HG03175 (cell line): ENCODE measurements around the gene POLR3GL.
"Not testable (repeated sequence)": the region's sequence is repeated elsewhere in the genome, so short reads cannot be mapped to it uniquely, and the experiment has no call there.

Source experiments
- ATAC-seq: cut with Tn5 transposase; IDR thresholded peaks from one replicate; pipeline ENCODE4 v1.9.1; 2021; ENCODE audit warnings: mild to moderate bottlenecking, moderate library complexity; ENCODE audit not compliant: unreplicated experiment

The POLR3GL gene

GRCh38 chr1:145964328-145965118 lies at the start of gene POLR3GL, which contains the start of gene ANKRD34A:
POLR3GL (plus strand) TSS chr1:145964690; CDS start chr1:145974866, 10,176 bp downstream.
ANKRD34A (minus strand) TSS chr1:145964575; CDS start chr1:145961759, 2,816 bp downstream.
- peak; percentile 91 for ATAC-seq

GRCh38 chr1:145916745-145917144 lies 47.7 kb upstream of the POLR3GL start:
- ATAC-seq = no peak

GRCh38 chr1:145917595-145917994 lies 46.9 kb upstream of the POLR3GL start:
- no peak for ATAC-seq

DNA sequence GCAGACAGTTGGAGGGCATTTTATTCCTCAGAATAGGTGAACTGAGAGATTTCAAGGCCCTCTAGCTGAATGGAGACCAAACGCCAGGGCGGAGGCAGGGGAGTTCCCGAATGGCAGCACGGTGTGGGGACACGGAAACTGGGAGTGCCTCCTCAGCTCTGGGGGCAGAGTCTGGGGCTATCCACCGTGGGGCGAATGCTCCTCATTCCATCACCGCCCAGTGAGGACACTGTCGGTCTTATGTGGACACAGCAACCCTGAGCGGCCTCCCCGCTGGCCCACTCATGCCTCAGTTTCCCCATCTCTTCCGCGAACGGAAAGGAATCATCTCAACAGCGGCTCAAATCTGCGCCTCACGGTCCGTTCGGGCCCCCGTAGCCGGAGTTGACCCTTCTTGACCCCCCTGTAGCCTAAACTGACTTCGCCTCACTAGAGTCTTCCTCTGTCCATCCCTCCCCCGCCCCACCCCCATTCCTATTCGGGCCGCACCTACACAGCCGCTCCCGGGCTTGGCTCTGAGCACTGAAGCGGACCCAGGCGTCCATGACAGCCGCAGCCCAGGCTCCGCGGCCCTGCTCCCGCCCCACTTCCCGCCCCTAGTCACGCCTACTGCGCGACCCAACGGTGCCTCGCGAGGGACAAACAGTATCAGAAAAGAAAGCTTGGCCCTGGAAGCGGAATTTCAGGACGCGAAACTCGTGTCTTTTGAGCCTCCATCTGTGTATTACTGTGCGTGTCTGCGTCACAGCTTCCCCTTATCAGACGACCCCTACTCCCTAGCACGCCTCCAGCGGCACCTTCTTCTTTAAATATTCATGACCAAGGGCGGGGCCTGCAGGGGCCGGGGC lies 46.1 kb upstream of the POLR3GL start, which contains the start of gene PEX11B:
Gene PEX11B (minus strand): TSS at position 574 of the 848 bp plus-strand sequence. CDS start 29 bp downstream, at position 545.
- peak; percentile 84 for ATAC-seq

DNA sequence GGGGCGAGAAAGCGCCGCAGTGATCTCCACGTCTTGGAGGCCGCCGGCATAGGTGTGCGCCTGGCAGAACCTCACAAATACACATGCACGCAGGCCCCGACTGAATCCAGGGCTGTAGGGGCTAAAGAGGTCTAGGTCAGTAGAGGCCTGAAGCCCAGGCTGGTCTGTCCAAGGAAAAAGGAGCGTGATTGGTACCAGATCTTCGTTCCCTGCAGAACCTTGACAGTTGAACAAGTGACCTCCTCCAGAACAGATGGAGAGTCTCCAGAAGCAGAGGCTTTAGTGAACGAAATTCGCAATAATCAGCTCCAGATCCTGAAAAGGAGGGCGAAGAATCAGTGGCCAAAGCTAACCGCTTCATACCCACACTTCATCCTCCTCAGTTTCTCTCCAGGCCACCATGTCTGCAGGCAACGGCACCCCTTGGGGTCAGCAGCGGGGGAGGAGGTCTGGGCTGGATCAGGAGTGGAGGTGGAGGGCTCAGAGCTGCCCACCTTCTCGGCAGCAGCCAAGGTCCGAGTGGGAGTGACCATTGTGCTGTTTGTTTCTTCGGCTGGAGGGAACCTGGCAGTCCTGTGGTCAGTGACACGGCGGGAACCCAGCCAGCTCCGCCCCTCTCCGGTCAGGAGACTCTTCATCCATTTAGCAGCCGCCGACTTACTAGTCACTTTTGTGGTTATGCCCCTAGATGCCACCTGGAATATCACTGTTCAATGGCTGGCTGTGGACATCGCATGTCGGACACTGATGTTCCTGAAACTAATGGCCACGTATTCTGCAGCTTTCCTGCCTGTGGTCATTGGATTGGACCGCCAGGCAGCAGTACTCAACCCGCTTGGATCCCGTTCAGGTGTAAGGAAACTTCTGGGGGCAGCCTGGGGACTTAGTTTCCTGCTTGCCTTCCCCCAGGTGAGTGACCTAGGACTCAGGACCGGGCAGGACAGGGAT lies 45.2 kb upstream of the POLR3GL start:
- ATAC-seq = peak; percentile 89

DNA sequence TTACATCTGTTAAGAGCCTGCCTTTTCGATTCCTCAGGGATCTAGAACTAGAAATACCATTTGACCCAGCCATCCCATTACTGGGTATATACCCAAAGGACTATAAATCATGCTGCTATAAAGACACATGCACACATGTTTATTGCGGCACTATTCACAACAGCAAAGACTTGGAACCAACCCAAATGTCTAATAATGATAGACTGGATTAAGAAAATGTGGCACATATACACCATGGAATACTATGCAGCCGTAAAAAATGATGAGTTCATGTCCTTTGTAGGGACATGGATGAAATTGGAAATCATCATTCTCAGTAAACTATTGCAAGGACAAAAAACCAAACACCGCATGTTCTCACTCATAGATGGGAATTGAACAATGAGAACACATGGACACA lies 44.2 kb upstream of the POLR3GL start:
- ATAC-seq = not testable (repeated sequence)

- no peak for ATAC-seq
These were observed 42.2 kb upstream of the POLR3GL start for GRCh38 chr1:145922266-145922665.

DNA sequence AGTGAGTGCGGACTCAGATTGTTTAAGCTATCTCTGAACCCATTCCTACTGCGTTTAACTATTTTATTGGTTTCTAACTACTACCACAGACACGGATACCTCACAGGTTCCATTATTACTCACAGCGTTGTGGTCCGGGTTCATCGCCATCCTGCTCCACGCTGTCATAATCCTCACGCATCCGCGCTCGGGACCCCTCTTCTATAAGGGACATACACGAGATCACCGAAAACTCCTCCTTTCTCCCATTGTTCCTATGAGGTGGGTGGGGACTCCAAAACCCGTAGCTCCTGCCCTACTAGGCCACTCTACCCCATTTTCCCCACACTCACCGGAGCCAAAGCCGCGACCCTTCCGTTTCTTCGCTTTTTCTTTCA lies 37.8 kb upstream of the POLR3GL start:
- ATAC-seq = peak; percentile 7

- peak; percentile 93 for ATAC-seq
These were observed 37.2 kb upstream of the POLR3GL start, which contains the start of gene RBM8A for GRCh38 chr1:145927063-145927886. RBM8A (minus strand) TSS chr1:145927484; CDS start chr1:145927426, 58 bp downstream.

DNA sequence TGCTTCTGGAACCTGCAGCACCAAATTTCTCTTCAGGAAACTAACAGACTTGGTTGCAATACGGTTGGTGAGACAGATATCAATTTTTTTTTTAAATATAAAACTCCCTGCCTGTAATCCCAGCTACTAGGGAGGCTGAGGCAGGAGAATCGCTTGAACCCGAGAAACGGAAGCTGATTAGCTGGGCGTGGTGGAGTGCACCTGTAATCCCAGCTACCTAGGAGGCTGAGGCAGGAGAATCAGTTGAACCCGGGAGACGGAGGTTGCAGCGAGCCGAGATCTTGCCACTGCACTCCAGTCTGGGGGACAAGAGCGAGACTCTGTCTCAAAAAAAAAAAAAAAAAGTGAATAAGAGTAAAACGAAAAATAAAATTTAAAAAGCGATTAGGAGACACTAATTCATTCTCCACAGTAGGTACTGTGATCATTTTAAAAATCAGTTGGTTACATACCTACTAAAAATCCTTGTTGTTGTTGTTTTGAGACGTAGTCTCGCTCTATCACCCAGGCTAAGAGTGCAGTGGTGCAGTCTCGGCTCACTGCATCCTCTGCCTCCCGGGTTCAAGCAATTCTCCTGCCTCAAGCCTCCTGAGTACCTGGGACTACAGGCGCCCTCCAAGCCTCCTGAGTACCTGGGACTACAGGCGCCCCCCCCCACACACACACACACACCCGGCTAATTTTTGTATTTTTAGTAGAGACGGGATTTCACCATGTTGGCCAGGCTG lies 36.4 kb upstream of the POLR3GL start:
- ATAC-seq = no peak

DNA sequence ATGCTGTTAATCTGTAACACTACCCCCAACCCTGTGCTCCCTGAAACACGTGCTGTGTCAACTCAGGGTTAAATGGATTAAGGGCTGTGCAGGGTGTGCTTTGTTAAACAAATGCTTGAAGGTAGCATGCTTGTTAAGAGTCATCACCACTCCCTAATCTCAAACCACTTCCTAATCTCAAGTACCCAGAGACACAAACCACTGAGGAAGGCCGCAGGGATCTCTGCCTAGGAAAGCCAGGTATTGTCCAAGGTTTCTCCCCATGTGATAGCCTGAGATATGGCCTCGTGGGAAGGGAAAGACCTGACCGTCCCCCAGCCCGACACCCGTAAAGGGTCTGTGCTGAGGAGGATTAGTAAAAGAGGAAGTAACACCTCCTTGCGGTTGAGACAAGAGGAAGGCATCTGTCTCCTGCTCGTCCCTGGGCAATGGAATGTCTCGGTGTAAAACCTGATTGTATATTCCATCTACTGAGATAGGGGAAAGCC lies 31.9 kb upstream of the POLR3GL start:
- not testable (repeated sequence) for ATAC-seq

DNA sequence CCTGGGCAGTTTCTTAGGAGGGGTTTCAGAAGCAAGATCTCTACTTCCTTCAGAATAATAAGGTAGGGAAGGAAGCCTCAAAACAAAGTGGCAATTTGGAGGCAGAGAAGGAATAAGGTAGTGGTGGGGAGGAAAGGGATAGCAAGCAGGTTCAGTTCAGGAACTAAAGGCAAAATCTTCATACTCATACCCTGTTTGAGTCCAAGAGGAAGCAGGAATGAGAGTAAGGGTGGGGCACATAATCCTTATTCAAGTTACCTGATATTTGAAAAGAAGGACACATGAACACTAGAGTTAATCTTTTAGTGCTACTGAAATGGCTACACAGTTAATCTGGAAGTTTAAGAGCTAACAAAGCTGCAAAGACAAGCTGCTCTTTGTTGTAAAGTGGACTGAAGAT lies 28.8 kb upstream of the POLR3GL start:
- no peak for ATAC-seq

- no peak for ATAC-seq
These were observed 28.2 kb upstream of the POLR3GL start for GRCh38 chr1:145936247-145936646.

GRCh38 chr1:145937436-145937835 lies 27.1 kb upstream of the POLR3GL start:
- no peak for ATAC-seq

- no peak for ATAC-seq
These were observed 22.1 kb upstream of the POLR3GL start for GRCh38 chr1:145942405-145942804.

- no peak for ATAC-seq
These were observed 21.6 kb upstream of the POLR3GL start for GRCh38 chr1:145942871-145943270.

GRCh38 chr1:145944532-145944931 lies 20.0 kb upstream of the POLR3GL start:
- no peak for ATAC-seq

- no peak for ATAC-seq
These were observed 18.0 kb upstream of the POLR3GL start for GRCh38 chr1:145946477-145946986.
